Calu3 (cell line): ENCODE data around the gene PPFIBP2. TPM values are rescaled to one million over a fixed set of nuclear protein-coding genes. Genes with fewer than 3 reads are reported as not detected.

Source experiments
- BruUV-seq: library from RNA; stranded (reverse); fragments of 400-500 nt; replicated peaks from 2 replicates; lab custom pipeline; 2021; lab: Mats Ljungman, UMichigan
- CTCF ChIA-PET: fragments of 300-600 bp; sonication (Branson Sonifier 250); formaldehyde crosslinking; loops from one replicate; lab custom pipeline; 2022; ENCODE audit warnings: antibody characterized with exemption; lab: Charles Lee
- DNase-seq: peaks from one replicate; pipeline ENCODE4 v3.0.0; 2022
- H3K27ac Mint-ChIP-seq: one replicate; pipeline ENCODE4 v1.8.0; 2022; ENCODE audit warnings: mixed read lengths; ENCODE audit not compliant: unreplicated experiment
- H3K27me3 Mint-ChIP-seq: one replicate; pipeline ENCODE4 v1.8.0; 2022; ENCODE audit warnings: mixed read lengths; ENCODE audit not compliant: unreplicated experiment
- H3K36me3 Mint-ChIP-seq: one replicate; pipeline ENCODE4 v1.8.0; 2022; ENCODE audit warnings: mild to moderate bottlenecking, moderate library complexity, mixed read lengths; ENCODE audit not compliant: insufficient read depth, unreplicated experiment
- H3K4me1 Mint-ChIP-seq: one replicate; pipeline ENCODE4 v1.8.0; 2022; ENCODE audit warnings: mild to moderate bottlenecking, low read depth, mixed read lengths; ENCODE audit not compliant: unreplicated experiment
- H3K4me3 Mint-ChIP-seq: one replicate; pipeline ENCODE4 v1.8.0; 2022; ENCODE audit warnings: mild to moderate bottlenecking, low read depth, moderate library complexity, mixed read lengths; ENCODE audit not compliant: unreplicated experiment
- H3K9me3 Mint-ChIP-seq: one replicate; pipeline ENCODE4 v1.8.0; 2022; ENCODE audit warnings: low read depth, mixed read lengths; ENCODE audit not compliant: unreplicated experiment
- intact Hi-C: fragments of 100-400 bp; cut with micrococcal nuclease; formaldehyde crosslinking; loops from one replicate; pipeline ENCODE4 v1.10.0; 2022; ENCODE audit not compliant: unreplicated experiment
- total RNA-seq: library from RNA; stranded (reverse); gene quantifications from 2 replicates; pipeline ENCODE4 v1.2.3, GENCODE V29; 2022
- TF ChIP-seq, protein P1 (sequence below): fragments of 200-600 bp; IDR thresholded peaks from one replicate; pipeline ENCODE4 v1.8.0; 2022; ENCODE audit warnings: antibody characterized with exemption; ENCODE audit not compliant: unreplicated experiment

PPFIBP2 gene
- total RNA-seq, 1 experiment from 2014 or later = 28.5 TPM

DNA sequence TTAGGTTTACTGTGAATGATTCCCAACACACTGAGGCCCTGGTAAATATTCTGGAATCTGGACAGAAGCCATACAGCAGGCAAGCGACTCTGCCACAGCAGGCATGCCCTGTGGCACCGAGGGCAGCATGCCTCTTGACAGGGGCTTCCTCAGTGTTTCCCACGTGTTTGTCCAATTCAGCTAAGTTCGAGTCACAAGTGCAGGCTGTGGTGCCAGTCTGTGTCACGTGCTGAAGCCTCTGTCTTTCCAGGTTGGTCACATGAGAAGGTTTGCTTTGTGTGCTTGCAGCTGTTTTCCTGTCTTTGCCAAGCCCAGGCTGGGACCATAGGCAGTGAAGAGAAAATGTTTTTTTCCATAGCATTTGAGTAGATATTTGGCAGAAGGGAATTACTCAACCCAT, 2.4 kb upstream of the PPFIBP2 start:
- Mint-ChIP-seq H3K27me3 (peaks cover 45% of the 10 kb centered on the region), H3K9me3 (no peaks in the 10 kb centered on the region), H3K36me3 (peaks cover 11% of the 10 kb centered on the region), H3K27ac (no peak overlapping the region), H3K4me3 (no peak overlapping the region), H3K4me1 (no peaks in the 10 kb centered on the region)
- DNase-seq = no peak
- BruUV-seq = no TSS peak
- intact Hi-C loops = loop anchor here (5.0 kb wide), 1 partner anchor 156 kb away; no protein-coding TSS in a partner anchor
- CTCF ChIA-PET = interaction anchor here (2.5 kb wide), 1 partner anchor 146 kb away, joined by 13 read pairs; no protein-coding TSS in a partner anchor
- TF ChIP-seq, protein P1, sequence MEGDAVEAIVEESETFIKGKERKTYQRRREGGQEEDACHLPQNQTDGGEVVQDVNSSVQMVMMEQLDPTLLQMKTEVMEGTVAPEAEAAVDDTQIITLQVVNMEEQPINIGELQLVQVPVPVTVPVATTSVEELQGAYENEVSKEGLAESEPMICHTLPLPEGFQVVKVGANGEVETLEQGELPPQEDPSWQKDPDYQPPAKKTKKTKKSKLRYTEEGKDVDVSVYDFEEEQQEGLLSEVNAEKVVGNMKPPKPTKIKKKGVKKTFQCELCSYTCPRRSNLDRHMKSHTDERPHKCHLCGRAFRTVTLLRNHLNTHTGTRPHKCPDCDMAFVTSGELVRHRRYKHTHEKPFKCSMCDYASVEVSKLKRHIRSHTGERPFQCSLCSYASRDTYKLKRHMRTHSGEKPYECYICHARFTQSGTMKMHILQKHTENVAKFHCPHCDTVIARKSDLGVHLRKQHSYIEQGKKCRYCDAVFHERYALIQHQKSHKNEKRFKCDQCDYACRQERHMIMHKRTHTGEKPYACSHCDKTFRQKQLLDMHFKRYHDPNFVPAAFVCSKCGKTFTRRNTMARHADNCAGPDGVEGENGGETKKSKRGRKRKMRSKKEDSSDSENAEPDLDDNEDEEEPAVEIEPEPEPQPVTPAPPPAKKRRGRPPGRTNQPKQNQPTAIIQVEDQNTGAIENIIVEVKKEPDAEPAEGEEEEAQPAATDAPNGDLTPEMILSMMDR = no peak

DNA sequence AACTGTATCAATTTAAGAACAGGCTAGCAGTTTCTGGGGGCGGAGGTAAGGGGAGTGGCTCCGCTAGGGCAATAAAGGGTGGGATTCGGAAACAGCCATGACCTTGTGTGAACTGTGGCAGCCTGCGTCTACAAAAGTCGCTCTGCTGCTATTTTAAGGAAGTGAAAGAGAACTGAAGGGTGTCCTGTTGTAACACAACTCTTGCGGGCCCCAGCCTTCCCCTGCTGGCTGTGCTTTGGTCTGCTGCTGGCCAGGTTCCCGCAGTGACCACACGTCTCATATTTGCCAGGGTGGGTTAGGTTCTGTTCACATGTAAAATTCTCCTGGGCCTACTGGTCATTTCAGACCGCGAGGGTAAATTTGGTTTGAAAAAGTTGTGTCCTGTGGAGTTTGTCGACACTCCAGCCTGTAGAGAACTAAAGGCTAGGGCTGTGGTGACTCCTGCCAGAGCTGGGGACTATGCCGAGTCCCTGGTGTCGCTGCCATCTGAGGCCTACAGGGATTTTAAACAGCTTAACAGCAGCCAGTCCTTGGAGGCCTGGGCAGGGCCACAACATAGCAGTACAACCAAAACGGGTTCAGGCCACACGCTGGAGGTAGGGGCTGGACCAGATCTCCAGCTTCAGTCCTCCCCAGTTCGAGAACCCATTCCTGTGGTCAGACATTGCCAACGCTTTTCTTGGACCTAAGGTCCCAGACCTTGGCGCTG, 1.1 kb upstream of the PPFIBP2 start:
- peak overlapping the region; percentile 72 for H3K4me3 Mint-ChIP-seq

DNA sequence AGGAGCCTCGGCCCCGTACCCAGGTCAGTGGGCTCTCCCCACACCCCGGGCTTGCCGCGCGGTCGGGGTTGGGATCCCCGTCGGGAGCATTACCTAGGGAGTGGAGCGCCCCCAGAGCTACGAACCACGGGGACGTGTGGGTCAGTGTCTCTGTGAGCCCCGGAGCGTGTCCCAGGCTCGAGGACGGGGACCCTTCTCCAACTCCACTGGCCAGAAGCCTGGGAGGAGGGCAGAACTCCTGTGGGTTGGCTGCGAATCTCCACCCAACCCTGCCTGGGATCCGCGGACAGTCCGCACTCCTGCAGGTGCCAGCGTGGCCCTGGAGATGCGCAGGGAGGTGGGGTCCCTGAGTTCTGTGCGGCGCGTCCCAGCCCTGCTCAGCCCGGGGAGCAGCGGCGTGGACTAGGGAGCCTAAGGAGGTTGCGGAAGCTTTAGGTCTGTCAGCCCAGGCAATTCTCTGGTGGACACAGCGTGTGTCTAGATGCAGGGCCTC, 346 bp downstream of the PPFIBP2 start:
- peaks cover 3% of the 10 kb centered on the region for H3K9me3 Mint-ChIP-seq
- TF ChIP-seq, protein P1 = no peak
- H3K27me3 Mint-ChIP-seq = peaks cover 62% of the 10 kb centered on the region
- intact Hi-C loops = loop anchor here (5.0 kb wide), 1 partner anchor 153 kb away; no protein-coding TSS in a partner anchor
- H3K4me3 Mint-ChIP-seq = peak overlapping the region; percentile 72
- peaks cover 11% of the 10 kb centered on the region for H3K36me3 Mint-ChIP-seq
- H3K27ac Mint-ChIP-seq = no peak overlapping the region
- BruUV-seq = no TSS peak
- CTCF ChIA-PET = interaction anchor here (0.6 to 2.5 kb wide), 4 partner anchors 16 to 181 kb away, joined by 3 to 13 read pairs (median 4); no protein-coding TSS in a partner anchor
- DNase-seq = peak; percentile 8
- H3K4me1 Mint-ChIP-seq = no peaks in the 10 kb centered on the region

More for the DNA sequence above, 1.1 kb upstream of the PPFIBP2 start:
- no TSS peak for BruUV-seq
- Mint-ChIP-seq H3K4me1 (no peaks in the 10 kb centered on the region), H3K27me3 (peaks cover 48% of the 10 kb centered on the region), H3K27ac (no peak overlapping the region), H3K36me3 (peaks cover 11% of the 10 kb centered on the region), H3K9me3 (no peaks in the 10 kb centered on the region)
- no peak for DNase-seq
- CTCF ChIA-PET = interaction anchor here (0.9 to 2.5 kb wide), 5 partner anchors 17 to 180 kb away, joined by 3 to 13 read pairs (median 3); no protein-coding TSS in a partner anchor
- TF ChIP-seq, protein P1 = no peak
- intact Hi-C loops = loop anchor here (1.0 to 5.0 kb wide), 2 partner anchors 155 to 176 kb away; no protein-coding TSS in a partner anchor

DNA sequence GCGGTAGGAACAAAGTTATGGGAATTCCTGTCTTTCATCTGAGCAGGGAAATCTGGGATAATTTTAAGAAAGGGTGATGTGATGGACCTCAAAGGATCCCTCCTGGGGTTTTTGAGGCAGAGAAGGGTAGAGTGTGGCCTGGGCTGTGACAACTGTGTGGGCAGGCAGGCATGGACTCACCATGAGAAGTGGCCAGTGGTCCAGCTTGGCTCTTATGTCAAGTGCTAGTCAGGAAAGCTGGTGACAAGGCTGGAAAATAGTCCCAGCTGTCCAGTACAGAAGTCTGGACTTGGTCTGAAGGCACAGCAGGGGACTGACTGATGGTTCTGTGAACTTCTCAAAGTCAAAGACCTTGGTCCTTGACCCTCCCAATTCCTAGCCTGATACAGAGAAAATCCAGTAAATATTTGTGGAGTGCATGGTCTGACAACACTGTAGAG, 1.7 kb downstream of the PPFIBP2 start:
- BruUV-seq = no TSS peak
- H3K36me3 Mint-ChIP-seq = peaks cover 11% of the 10 kb centered on the region
- no peaks in the 10 kb centered on the region for H3K4me1 Mint-ChIP-seq
- TF ChIP-seq, protein P1 = no peak
- no peak overlapping the region for H3K4me3 Mint-ChIP-seq
- peaks cover 3% of the 10 kb centered on the region for H3K9me3 Mint-ChIP-seq
- H3K27me3 Mint-ChIP-seq = peaks cover 59% of the 10 kb centered on the region
- no peak overlapping the region for H3K27ac Mint-ChIP-seq
- intact Hi-C loops = no loop called here
- DNase-seq = no peak
- CTCF ChIA-PET = no interaction called here
